Mesodermal cell (in vitro differentiated cells): Measurements from ENCODE around the gene NAP1L1.
"Not testable (repeated sequence)": the region's sequence is repeated elsewhere in the genome, so short reads cannot be mapped to it uniquely, and the experiment has no call there.

Experiments
- H3K27ac ChIP-seq: 2 replicates; pipeline ENCODE4 v1.7.0; 2013; ENCODE audit warnings: mild to moderate bottlenecking, low read depth, low read length, moderate library complexity; ENCODE audit not compliant: severe bottlenecking
- H3K36me3 ChIP-seq: 2 replicates; pipeline ENCODE4 v1.7.1; 2013; ENCODE audit warnings: mild to moderate bottlenecking, low read length, moderate library complexity; ENCODE audit not compliant: control insufficient read depth, insufficient read depth
- H3K4me1 ChIP-seq: one replicate; pipeline ENCODE4 v1.7.1; 2013; ENCODE audit warnings: mild to moderate bottlenecking, low read length; ENCODE audit not compliant: insufficient read depth, control insufficient read depth, poor library complexity, severe bottlenecking
- H3K4me3 ChIP-seq: 2 replicates; pipeline ENCODE4 v1.7.0; 2013; ENCODE audit warnings: low read length, control low read depth, mild to moderate bottlenecking; ENCODE audit not compliant: insufficient read depth, poor library complexity, severe bottlenecking; ENCODE audit errors: extremely low read depth
- H3K9me3 ChIP-seq: 2 replicates; pipeline ENCODE4 v1.7.1; 2013; ENCODE audit warnings: mild to moderate bottlenecking, low read length, moderate library complexity; ENCODE audit not compliant: control insufficient read depth
- WGBS, 2 experiments: methylation state at CpG; one replicate each; pipeline ENCODE4 v1.1.5; 2013; ENCODE audit warnings: missing lambda C conversion rate in 2 of 2; ENCODE audit not compliant: insufficient coverage in 2 of 2; 5-methylcytosine and 5-hydroxymethylcytosine counted together

Gene NAP1L1

DNA sequence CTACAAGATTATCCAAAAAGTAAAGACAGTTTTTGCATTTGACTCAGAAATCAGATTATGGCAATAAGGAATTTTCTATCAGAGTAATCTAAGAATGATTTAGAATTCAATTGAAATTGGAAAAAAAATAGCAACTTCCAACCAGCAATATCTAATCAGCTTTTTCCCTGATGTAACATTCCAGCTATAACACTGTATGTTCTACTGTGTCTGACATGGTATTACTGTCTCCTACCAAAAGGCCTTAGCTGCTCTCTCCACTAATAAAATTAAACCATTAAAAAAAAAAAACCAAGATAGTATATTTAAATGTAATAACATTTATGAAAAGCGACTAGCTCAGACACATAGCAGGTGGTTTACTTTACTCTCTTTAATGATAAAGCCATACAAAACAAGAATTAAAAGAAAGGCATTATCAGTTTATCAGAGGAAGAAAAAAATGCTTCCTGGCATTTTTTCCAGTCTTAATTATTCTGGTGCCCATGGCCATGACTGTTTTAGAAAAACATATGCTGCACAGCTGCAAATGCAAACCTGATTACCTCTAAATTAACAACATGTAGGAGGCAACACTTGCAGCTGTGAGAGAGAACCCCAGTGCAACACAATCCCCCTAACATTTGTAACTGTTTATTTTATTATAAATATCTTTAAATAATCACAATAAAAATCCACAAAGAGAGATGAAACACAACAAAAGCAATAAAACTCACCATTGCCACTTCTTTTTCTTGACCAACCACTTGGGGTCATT lies 81.7 kb downstream of the NAP1L1 start:
- WGBS, 2 experiments = no CpG with 5 or more reads among the region's 1 CpG
- Histone ChIP-seq H3K9me3 (no peaks in the 10 kb centered on the region), H3K36me3 (no peaks in the 10 kb centered on the region), H3K27ac (no peak overlapping the region), H3K4me3 (no peak overlapping the region), H3K4me1 (peaks cover 3% of the 10 kb centered on the region)

- Histone ChIP-seq H3K36me3 (no peaks in the 10 kb centered on the region), H3K27ac (no peak overlapping the region), H3K4me3 (no peak overlapping the region), H3K4me1 (peaks cover 6% of the 10 kb centered on the region), H3K9me3 (no peaks in the 10 kb centered on the region)
- 92 to 100% methylated on average over 1 to 2 of the region's 4 CpGs for WGBS, 2 experiments
Observed at GRCh38 chr12:75998292-75999063, 86.0 kb downstream of the NAP1L1 start.

GRCh38 chr12:75997658-75998057 lies 86.8 kb downstream of the NAP1L1 start:
- WGBS, 2 experiments = 95 to 96% methylated on average over 3 of the region's 3 CpGs
- Histone ChIP-seq H3K9me3 (no peaks in the 10 kb centered on the region), H3K27ac (no peak overlapping the region), H3K4me3 (no peak overlapping the region), H3K36me3 (no peaks in the 10 kb centered on the region), H3K4me1 (peaks cover 6% of the 10 kb centered on the region)

GRCh38 chr12:75996861-75997447 lies 87.5 kb downstream of the NAP1L1 start:
- Histone ChIP-seq H3K4me3 (no peak overlapping the region), H3K4me1 (peaks cover 6% of the 10 kb centered on the region), H3K9me3 (no peaks in the 10 kb centered on the region), H3K36me3 (no peaks in the 10 kb centered on the region), H3K27ac (no peak overlapping the region)
- WGBS, 2 experiments = no CpG with 5 or more reads among the region's 1 CpG

GRCh38 chr12:75995691-75996090 lies 88.8 kb downstream of the NAP1L1 start:
- Histone ChIP-seq H3K27ac (no peak overlapping the region), H3K4me3 (no peak overlapping the region), H3K36me3 (no peaks in the 10 kb centered on the region), H3K4me1 (peaks cover 6% of the 10 kb centered on the region), H3K9me3 (no peaks in the 10 kb centered on the region)

GRCh38 chr12:75994069-75994740 lies 90.3 kb downstream of the NAP1L1 start:
- WGBS, 2 experiments = 85 to 92% methylated on average over 3 to 4 of the region's 4 CpGs
- no peak overlapping the region for H3K4me3 ChIP-seq

DNA sequence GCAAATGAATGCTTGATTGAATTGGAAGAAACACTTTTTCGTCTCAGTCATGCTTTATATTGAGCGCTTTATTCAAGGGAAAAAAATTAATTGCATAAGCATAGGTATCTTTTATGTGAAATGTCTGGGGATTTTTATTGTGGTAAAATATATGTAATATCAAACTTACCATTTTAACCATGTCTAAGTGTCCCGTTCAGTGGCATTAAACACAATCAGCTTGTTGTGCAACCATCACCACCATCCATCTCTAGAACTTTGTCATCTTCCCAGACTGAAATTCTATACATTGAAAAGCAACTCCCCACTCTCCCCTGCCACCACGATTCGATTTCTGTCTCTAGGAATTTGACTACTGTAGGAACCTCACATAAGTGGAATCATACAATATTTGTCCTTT lies 92.7 kb downstream of the NAP1L1 start:
- H3K36me3 ChIP-seq = no peaks in the 10 kb centered on the region

More at GRCh38 chr12:75994069-75994740, 90.3 kb downstream of the NAP1L1 start:
- H3K36me3 ChIP-seq = no peaks in the 10 kb centered on the region
- H3K9me3 ChIP-seq = no peaks in the 10 kb centered on the region
- peaks cover 6% of the 10 kb centered on the region for H3K4me1 ChIP-seq
- no peak overlapping the region for H3K27ac ChIP-seq

DNA sequence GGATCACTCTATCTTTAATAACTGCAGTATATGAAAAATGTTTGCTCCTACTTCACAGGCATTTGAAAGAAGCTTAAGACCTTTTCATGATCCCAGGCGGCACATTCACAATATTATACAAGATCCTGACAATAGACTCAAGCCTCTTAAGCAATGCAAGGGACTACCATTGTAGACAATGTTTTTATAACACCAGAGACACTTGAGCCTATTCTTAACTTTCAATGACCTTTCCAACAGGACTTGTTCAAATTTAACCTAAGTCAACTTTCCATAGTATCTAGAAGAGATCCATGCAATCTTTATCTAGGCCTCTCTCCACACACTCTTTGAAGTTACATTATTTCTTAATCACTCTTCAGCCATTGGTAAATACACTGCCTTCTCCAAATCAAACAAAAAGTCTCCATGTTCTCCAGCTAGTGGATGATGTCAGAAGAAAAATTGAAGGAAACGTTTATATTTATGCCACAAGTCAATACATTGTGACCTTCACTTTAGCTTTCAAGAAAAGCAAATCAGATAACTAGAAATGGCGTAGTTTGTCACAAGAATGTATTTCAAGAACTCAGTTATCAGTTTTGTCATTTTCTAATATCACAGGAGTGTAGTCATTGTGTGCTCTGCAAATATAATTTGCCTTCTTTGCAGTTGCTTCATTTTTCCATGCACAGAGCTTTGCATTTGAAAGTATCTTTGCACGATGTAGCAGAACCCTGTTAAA lies 94.1 kb downstream of the NAP1L1 start:
- Histone ChIP-seq H3K4me1 (peaks cover 12% of the 10 kb centered on the region), H3K27ac (no peak overlapping the region), H3K36me3 (no peaks in the 10 kb centered on the region), H3K4me3 (no peak overlapping the region), H3K9me3 (no peaks in the 10 kb centered on the region)
- 93 to 100% methylated on average over 2 to 4 of the region's 4 CpGs for WGBS, 2 experiments

More for the DNA sequence above, 92.7 kb downstream of the NAP1L1 start:
- H3K4me1 ChIP-seq = peaks cover 6% of the 10 kb centered on the region
- WGBS, 2 experiments = 87 to 100% methylated on average over 3 of the region's 5 CpGs
- H3K27ac ChIP-seq = no peak overlapping the region
- no peak overlapping the region for H3K4me3 ChIP-seq
- H3K9me3 ChIP-seq = no peaks in the 10 kb centered on the region

DNA sequence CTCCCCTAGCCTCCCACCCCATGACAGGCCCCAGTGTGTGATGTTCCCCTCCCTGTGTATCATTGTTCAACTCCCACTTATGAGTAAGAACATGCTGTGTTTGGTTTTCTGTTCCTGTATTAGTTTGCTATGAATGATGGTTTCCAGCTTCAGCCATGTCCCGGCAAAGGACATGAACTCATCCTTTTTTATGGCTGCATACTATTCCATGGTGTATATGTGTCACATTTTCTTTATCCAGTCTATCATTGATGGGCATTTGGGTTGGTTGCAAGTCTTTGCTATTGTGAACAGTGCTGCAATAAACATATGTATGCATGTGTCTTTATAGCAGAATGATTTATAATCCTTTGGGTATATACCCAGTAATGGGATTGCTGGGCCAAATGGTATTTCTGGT lies 96.8 kb downstream of the NAP1L1 start:
- H3K36me3 ChIP-seq, H3K27ac ChIP-seq, H3K4me1 ChIP-seq, H3K4me3 ChIP-seq, H3K9me3 ChIP-seq: not testable (repeated sequence)
- WGBS, 2 experiments = 80% methylated on average over 1 of the region's 1 CpG; no CpG with 5 or more reads in 1 of the 2 experiments
